Lower lobe of right lung (tissue), 2 donors: ENCODE measurements around the gene ZNRF3. TPM values are rescaled to one million over a fixed set of nuclear protein-coding genes. Genes with fewer than 3 reads are reported as not detected.
A peak's percentile ranks its signal among the peaks of the same experiment; 100 is the strongest.

Source experiments
- ATAC-seq, 2 donors: fragments of 200-7000 bp; cut with Tn5 transposase; one replicate each; pipeline ENCODE4 v1.9.1; 2020 to 2022; ENCODE audit warnings: mild to moderate bottlenecking in 2 of 2, moderate library complexity in 2 of 2
- DNase-seq: peaks from one replicate; pipeline ENCODE4 v3.0.0-alpha.2; 2020
- H3K27ac ChIP-seq: fragments of 200-600 bp; one replicate; pipeline ENCODE4 v1.8.0; 2022
- H3K27me3 ChIP-seq: fragments of 200-600 bp; one replicate; pipeline ENCODE4 v1.8.0; 2022; ENCODE audit warnings: low read depth
- H3K36me3 ChIP-seq: fragments of 200-600 bp; one replicate; pipeline ENCODE4 v1.8.0; 2022; ENCODE audit warnings: mild to moderate bottlenecking
- H3K4me1 ChIP-seq: fragments of 200-600 bp; one replicate; pipeline ENCODE4 v1.8.0; 2022
- H3K4me3 ChIP-seq: fragments of 200-600 bp; one replicate; pipeline ENCODE4 v1.8.0; 2022; ENCODE audit warnings: mild to moderate bottlenecking
- H3K9me3 ChIP-seq: fragments of 200-600 bp; one replicate; pipeline ENCODE4 v1.8.0; 2022
- intact Hi-C: fragments of 100-400 bp; cut with DNase I; formaldehyde crosslinking; loops from one replicate; pipeline ENCODE4 v1.11.0; 2022
- total RNA-seq: library from RNA; stranded (reverse); fragmentation: NEBNext Ultra II Directional; extraction: Animal tissue kit (Norgen Biotek cat#: 25700); gene quantifications from one replicate; pipeline ENCODE4 v1.2.1, GENCODE V29; 2021
- TF ChIP-seq, protein P1 (sequence below): fragments of 200-600 bp; IDR thresholded peaks from one replicate; pipeline ENCODE4 v1.8.0; 2022; ENCODE audit warnings: antibody characterized with exemption, mild to moderate bottlenecking
- donor health status: DM: no; HTN: yes; CAD: no; lungs with severe emphysema.

ZNRF3 gene
- total RNA-seq, 1 donor from 2014 or later = 11.3 TPM

DNA sequence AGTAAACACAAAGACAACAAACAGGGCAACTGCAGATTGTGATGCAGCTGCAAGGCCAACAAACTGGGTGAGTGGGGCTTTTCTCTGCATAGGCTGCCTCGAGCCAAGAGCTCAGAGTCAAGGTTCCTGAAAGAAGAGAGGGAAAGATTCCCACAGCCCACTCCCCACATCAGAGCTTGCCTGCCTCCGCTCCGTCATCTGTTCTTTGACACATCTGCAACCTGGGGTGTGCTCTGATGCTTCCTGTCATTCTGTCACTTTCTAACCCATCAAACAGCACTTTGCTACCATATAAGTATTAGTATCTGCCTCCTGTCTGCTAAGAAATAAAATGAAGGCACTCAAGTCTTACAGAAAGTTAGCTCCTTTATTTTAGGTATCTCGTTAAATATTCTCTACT, 131.4 kb downstream of the ZNRF3 start:
- intact Hi-C loops = no loop called here
- Histone ChIP-seq H3K27ac (no peak overlapping the region), H3K36me3 (no peaks in the 10 kb centered on the region), H3K4me3 (no peak overlapping the region), H3K4me1 (peaks cover 13% of the 10 kb centered on the region), H3K9me3 (no peaks in the 10 kb centered on the region), H3K27me3 (no peaks in the 10 kb centered on the region)
- no peak for DNase-seq
- no peak for ATAC-seq
- TF ChIP-seq, protein P1, sequence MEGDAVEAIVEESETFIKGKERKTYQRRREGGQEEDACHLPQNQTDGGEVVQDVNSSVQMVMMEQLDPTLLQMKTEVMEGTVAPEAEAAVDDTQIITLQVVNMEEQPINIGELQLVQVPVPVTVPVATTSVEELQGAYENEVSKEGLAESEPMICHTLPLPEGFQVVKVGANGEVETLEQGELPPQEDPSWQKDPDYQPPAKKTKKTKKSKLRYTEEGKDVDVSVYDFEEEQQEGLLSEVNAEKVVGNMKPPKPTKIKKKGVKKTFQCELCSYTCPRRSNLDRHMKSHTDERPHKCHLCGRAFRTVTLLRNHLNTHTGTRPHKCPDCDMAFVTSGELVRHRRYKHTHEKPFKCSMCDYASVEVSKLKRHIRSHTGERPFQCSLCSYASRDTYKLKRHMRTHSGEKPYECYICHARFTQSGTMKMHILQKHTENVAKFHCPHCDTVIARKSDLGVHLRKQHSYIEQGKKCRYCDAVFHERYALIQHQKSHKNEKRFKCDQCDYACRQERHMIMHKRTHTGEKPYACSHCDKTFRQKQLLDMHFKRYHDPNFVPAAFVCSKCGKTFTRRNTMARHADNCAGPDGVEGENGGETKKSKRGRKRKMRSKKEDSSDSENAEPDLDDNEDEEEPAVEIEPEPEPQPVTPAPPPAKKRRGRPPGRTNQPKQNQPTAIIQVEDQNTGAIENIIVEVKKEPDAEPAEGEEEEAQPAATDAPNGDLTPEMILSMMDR = no peak

DNA sequence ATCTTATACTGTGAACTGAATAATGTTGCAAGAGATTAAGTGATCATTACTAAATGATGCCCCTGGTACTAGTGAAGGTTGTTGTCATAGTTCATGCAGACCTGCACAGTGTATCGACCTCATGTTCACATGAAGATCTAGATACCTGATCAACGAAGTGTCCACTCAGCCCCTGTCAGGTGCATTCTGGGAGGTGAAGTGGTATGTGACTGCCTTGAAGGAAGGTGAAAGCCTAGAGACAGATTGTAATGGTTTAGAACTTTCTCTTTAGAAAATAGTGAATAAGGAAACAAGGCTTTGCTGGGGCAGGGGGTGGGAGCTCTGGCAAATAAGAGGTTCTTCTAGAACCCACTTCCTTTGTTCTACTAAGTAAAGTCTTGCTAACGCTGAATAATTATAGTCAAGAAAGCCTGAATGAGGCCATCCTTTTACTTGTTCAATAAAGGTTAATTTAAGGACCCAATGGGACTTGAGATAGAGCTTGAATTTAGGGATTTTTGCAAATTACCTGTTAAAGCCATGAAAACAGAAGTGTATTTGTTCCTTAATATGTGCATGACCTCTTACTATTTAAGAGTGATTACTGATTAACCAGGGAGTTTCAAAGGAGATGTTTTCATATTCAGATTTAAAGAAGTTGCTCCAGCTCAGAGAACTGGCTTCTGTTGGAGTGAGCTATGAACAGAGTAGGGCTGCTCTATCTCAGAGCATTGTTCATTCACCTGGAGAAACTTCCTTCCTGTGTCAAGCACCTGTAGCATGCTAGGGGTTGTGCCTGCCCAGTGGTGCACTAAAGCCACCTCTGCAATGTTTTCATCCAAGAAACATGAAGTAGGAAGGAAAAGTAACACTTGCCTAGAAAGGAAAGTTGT, 132.9 kb downstream of the ZNRF3 start:
- TF ChIP-seq, protein P1 = no peak
- intact Hi-C loops = no loop called here
- Histone ChIP-seq H3K27ac (no peak overlapping the region), H3K9me3 (no peaks in the 10 kb centered on the region), H3K36me3 (no peaks in the 10 kb centered on the region), H3K4me1 (peaks cover 9% of the 10 kb centered on the region), H3K4me3 (no peak overlapping the region), H3K27me3 (no peaks in the 10 kb centered on the region)
- DNase-seq (no peak), ATAC-seq (peak; percentile 64 to 68)

DNA sequence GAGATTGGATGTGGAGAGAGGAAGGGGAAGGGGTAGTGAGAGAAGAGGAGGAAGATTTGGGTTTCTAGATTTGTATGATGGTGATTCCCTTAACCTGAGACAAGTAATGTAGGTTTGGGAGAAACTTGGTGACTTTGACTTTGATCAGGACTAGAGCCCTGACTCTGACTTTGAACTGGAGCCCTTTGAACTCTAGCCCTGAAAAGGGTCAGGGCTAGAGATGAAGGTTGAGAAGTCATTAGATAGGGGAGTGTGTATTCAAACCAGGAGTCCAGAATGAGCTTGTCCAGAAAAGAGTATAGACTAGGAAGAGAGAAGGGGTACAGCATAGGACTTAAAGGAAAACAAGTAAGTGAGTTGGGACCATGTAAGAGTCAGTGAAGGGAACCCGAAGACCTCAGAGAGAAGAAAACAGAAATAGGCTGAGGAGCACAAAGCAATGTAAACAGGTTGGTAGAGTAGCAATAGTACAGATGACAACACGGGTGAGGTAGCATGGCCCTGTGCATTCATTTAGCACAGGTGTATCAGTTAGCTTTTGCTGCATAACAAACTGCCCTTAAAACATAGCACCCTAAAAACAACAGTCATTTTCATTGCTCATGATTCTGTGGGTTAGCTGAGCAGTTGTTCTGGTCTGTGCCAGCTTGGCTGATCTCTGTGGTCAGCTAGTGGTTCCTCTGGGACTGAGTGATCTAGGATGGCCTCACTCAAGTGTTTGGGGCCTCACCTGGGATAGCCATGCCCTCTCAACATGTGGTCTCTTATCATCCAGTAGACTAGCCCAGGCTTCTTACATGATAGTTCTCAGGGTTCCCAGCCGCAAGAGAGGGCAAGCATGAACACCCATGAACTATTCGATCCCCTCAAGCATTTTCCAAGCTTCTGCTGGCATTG, 135.2 kb downstream of the ZNRF3 start:
- DNase-seq (no peak), ATAC-seq (no peak)
- peaks cover 7% of the 10 kb centered on the region for H3K4me1 ChIP-seq
- TF ChIP-seq, protein P1 = no peak
- intact Hi-C loops = no loop called here
- no peak overlapping the region for H3K4me3 ChIP-seq
- H3K9me3 ChIP-seq = no peaks in the 10 kb centered on the region
- H3K27me3 ChIP-seq = no peaks in the 10 kb centered on the region
- H3K36me3 ChIP-seq = no peaks in the 10 kb centered on the region
- no peak overlapping the region for H3K27ac ChIP-seq

DNA sequence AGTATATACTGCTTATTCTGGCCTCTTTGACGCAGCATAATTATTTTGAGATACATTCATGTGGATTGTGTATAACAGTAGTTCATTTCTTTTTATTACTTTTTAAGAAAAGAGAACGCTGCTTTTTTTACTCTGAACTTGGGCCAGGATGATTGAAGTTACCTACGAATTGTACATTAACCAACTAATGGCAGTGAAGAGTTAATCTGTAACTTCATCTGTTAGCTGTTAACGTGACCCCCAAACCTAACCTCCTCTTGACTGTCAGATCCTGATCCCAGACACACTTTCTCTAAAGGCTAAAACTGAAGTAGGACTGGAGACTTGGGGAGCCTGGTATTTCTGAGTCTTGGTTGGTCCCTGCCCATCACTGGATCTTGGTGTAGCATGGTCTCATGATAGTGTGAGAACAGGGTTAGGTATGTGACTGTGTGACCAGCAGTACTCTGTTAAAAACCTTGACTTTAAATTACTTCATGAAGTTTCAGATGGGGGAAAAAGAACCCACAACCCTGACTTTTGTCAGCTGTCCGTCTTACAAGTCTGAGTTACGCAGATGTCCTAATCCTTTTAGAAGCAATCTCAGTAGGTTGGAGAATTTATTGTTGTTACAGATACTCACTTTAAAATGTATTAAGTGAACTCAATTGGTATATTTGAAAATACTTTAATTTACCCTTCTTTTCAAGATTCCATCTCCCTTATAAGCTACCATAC, 138.9 kb downstream of the ZNRF3 start:
- ATAC-seq = no peak
- H3K4me3 ChIP-seq = no peak overlapping the region
- TF ChIP-seq, protein P1 = no peak
- intact Hi-C loops = no loop called here
- DNase-seq = no peak
- H3K4me1 ChIP-seq = peaks cover 11% of the 10 kb centered on the region
- no peaks in the 10 kb centered on the region for H3K27me3 ChIP-seq
- H3K27ac ChIP-seq = no peak overlapping the region
- no peaks in the 10 kb centered on the region for H3K9me3 ChIP-seq
- H3K36me3 ChIP-seq = no peaks in the 10 kb centered on the region

DNA sequence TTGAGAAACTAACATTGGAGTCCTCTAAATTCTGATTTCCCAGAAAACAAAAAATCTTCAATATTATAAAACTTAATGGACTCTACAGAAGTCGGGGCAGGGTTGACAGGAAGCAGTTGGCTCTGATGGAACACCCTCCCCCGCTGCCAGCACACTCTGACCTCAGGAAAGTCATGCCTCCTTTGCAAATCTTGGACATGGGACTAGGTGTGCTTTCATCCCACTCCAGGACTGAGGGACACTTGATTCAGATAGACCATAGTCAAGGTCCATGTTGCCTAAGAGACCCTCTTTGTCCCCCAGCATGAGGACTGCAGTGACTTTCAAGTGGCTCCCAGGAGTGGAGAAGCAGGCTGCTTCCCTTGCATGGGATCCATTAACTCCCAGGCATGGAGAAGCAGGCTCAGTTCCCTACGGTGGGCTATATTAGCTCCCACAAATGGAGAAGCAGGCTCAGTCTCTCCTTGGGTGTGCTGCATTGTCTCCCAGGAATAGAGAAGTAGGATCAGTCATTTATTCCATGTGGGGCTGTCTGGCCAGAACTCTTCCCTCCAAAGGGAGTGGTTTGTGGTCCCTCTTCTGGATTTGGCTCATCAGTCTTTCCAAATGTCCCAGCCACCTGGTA, 139.9 kb downstream of the ZNRF3 start:
- Histone ChIP-seq H3K27ac (no peak overlapping the region), H3K36me3 (no peaks in the 10 kb centered on the region), H3K27me3 (no peaks in the 10 kb centered on the region), H3K4me3 (no peak overlapping the region), H3K9me3 (no peaks in the 10 kb centered on the region), H3K4me1 (peaks cover 17% of the 10 kb centered on the region)
- intact Hi-C loops = no loop called here
- ATAC-seq (peak in 1 of 2 donors; percentile 52), DNase-seq (no peak)
- TF ChIP-seq, protein P1 = no peak
